Renal cortex interstitium (tissue), 11 donors: ENCODE results near the gene ITGB5. TPM values are rescaled to one million over a fixed set of nuclear protein-coding genes. Genes with fewer than 3 reads are reported as not detected.

Experiments
- DNase-seq, 11 donors: peaks; one replicate each; pipeline ENCODE4 v3.0.0-alpha.2; 2013; ENCODE audit warnings: low read depth in 9 of 11, low spot score in 4 of 11; ENCODE audit errors: extremely low read depth in 1 of 11
- polyA plus RNA-seq, 3 donors: library from polyadenylated mRNA; unstranded; fragments of 120-200 nt; gene quantifications; one replicate each; pipeline ENCODE4 v1.2.1, GENCODE V29; 2013; ENCODE audit not compliant: insufficient read length in 3 of 3

Gene ITGB5
- polyA plus RNA-seq, 3 donors = 85.9 to 104 (median 99.4) TPM

DNA sequence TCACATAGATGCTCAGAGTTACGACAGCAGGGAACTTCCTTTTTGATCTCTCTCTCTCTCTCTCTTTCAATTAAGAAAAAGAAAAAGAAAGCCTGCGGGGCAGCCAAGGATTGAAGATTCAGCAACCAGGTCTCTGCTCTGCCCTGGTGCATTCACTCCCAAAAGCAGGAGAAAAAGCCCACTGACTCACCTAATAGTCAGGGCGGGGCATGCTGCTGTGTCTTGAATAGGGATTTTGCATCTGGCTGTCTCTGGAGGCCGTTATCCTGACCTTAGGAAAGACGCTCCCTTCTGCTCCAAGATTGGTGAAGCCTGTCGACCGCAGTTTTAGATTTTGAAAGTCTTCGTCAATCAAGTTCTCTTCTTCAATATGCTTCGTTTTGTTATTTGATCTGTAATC, 20.8 kb upstream of the ITGB5 start:
- DNase-seq = no peak

DNA sequence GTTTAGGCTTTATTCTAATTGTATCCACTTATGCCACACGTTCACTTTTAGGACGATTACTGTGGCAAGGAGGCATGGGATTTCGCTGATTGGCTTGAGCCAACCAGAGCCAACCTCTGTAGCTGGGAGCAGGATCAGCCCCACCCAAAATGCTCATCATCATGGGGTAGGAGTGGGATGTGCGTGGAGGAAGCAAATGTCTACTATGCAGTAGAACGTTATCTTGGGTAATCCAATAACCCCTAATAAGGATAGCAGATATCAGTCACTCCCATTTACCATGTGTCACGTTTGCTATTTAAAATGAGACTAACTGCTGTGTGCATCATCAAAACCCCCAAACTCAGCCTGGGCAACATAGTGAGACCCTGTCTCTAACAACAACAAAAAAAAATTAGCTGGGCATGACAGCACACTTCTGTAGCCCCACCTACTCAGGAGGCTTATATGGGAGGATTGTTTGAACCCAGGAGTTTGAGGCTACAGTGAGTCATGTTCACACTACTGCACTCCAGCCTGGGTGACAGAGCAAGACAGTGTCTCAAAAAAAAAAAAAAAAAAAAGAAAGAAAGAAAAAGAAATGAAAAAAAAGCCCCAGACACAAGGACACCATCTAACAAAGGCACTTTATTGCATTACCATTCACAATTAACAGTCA, 17.8 kb upstream of the ITGB5 start:
- no peak for DNase-seq

DNA sequence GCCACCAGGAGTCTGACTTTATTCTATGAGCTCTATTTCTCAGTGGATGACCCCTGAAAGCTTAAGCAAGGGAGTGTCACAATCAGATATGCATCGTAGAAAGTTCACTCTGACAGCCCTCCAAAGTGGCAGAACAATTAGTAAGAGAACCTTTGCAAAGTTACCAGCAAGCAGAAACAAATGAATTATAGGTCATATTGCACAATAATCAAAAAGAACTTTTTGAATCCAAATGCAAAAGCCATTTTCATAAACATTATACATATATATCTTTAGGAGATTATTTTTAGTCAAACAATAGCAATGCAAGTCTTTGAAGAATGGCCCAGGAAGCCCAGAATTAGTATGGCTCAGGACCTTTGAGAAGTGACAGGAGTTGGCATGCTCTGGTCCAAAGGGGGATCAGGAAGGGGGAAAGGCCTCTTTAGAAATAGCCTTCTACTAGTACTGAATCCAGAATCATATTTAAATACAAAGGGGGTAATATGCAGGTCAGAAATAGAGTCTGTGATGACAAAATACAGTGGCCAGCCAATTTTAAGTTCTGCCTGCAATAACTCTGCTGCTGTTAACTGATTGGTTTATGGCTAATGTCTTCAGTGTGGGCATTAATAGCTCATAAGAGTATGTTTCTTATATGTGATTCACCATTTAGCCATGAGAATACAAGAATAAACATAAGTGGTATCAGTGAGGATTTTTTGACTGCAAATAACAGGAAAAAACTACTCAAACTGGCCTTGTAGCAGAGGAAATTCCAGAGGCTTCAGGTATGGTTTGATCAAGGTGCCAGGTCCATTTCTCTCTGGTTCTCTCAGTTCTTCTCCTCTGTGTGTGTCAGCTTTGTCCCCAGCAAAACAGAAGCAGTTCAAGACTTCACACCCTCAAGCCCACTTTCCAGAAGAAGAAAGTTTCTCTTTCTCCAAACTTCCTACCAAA, 17.0 kb upstream of the ITGB5 start:
- no peak for DNase-seq

DNA sequence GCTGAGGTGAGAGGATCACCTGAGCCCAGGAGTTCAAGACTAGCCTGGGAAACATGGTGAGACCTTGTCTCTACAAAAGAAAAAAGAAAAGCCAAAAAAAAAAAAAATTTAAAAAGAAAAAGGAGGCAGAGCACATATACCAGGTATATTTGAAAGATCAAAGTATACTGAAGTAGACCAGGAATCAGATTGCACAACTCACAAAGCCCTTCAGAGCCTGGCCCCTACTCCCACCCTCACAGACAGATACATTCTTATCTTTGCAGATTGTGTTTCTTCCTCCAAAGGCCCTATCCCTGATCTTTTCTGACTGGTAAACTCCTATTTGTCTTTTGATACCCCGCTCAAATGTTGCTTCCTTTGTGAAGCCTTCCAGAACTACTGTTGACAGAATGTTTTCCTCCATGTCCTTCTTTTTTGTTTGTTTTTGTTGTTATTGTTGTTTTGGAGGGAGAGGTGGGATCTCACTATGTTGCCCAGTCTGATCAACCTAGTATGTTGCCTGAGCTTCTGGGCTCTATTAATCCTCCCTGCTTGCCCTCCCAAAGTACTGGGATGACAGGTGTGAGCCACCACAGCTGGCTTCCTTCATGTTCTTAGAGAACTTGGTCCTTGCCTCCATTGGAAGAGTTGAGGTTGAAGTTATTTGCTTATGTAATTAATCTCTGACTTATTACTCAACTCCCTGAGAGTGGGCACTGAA, 9.8 kb upstream of the ITGB5 start:
- no peak for DNase-seq

DNA sequence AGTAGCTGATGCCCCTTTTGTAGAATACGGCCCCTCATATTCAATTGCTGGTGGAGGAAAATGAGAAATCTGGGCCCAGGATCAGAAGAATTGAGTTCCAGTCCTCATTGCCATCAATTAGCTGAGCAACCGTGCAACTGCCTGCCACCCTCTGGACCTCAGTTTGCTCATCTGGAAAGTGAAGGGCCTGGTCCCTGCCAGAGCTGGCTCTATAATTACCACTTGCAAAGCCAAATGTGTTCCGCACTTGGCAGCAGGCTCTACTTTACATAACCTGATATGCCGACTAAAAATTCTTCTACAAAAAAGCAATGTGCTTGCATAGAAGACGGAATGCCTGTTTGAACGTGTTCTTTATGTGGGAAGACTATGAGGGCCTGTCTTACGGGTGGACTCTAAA, 8.6 kb upstream of the ITGB5 start:
- no peak for DNase-seq

DNA sequence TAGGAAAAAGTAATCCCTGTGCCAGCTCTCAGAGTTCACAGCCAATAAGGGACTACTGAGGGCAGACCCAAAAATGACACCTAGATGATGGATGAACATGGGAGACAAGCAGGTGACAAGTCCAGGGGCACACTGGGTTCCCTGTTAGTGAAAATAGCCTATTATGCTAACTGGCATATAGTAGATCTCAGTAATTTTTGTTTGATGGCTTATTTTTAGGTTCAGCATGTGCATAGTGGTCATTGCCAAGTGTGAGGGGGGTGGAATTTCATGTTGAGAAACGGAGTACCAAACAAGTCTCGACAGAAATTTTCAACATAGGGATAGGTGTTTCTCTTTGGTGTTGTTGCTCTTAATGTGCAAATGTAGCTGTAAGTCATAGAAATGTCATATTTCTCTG, 6.4 kb upstream of the ITGB5 start:
- DNase-seq = no peak

DNA sequence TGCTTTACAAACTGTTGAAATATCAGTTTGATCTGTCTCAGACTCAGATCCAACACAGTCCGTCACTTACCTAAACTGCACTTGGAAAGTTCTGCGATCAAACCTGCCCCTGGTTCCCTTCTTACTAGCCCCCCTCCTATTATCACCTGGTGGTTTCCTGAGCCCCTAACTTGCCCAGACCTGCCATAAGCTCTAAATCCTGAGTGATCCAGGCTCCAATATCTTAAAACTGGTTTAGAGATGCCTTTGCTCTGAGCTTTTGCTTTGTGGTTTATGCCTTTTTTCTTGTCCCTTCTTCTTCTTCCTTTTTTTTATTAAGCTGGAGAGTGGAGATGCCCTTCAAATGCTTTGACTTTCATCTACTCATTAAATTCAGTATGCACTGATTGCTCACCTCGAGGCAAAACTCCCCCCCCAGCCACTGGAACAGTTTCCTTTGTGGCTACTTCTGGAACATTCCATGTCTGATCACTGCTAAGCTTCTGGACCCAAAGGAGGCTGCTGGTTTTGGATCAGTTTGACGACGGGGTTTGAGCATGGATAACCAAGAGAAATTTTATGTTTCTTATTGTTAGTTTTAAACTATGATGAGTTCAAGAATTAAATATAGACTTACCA, 3.5 kb upstream of the ITGB5 start:
- DNase-seq = no peak

DNA sequence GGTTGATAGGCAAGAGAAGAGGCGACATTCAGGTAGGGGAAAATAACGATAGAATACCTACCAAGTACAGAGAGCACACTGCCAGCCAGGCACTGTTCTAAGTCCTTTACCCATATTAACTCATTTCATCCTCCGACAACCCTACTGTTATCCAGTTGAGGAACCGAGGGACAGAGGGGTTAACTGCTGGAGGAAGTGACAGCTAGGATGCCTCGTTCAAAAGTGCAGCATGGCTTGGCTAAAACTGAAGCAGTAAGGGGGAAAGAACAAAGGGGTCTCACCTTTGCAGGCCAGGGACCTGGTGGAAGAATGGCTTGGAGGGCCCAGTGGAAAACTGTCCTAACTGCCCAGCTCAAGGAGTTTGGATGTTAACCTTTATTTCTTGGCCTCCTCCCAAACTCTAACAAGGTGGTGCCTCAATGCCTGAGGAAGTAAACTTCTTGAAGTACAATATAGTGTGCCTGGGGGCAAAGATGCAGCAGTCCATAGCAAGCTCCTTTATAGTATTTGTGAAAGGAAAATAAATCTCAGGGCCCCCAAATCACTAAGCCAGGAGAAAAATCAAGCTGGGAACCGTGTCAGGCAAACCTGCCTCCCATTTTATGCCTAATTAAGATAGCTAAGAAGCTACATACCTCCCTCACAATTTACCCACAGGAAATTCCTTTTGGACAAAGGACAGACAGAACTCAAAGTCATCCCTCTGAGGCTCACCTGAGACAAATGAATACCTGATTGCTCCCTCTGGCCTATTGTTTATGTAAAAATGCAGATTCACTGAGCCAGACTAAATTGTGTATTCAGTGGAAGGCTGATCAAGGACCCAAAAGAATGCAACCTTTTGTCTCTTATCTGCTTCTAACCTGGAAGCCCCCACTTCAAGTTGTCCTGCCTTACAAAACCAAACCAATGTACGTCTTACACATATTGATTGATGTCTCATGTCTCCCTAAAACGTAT, 1.6 kb upstream of the ITGB5 start:
- DNase-seq = no peak

DNA sequence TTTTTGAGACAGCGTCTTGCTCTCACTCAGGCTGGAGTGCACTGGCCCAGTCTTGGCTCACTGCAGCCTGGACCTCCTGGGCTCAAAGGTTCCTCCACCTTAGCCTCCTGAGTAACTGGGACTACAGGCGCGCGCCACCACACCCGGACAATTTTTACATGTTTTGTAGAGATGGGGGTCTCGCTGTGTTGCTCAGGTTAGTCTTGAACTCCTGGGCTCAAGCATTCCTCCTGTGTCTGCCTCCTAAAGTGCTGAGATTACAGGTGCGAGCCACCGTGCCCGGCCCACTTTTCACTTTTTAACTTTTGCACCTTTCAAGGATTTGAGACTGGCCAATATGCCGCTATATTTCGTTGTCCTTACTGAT, 750 bp upstream of the ITGB5 start:
- no peak for DNase-seq

DNA sequence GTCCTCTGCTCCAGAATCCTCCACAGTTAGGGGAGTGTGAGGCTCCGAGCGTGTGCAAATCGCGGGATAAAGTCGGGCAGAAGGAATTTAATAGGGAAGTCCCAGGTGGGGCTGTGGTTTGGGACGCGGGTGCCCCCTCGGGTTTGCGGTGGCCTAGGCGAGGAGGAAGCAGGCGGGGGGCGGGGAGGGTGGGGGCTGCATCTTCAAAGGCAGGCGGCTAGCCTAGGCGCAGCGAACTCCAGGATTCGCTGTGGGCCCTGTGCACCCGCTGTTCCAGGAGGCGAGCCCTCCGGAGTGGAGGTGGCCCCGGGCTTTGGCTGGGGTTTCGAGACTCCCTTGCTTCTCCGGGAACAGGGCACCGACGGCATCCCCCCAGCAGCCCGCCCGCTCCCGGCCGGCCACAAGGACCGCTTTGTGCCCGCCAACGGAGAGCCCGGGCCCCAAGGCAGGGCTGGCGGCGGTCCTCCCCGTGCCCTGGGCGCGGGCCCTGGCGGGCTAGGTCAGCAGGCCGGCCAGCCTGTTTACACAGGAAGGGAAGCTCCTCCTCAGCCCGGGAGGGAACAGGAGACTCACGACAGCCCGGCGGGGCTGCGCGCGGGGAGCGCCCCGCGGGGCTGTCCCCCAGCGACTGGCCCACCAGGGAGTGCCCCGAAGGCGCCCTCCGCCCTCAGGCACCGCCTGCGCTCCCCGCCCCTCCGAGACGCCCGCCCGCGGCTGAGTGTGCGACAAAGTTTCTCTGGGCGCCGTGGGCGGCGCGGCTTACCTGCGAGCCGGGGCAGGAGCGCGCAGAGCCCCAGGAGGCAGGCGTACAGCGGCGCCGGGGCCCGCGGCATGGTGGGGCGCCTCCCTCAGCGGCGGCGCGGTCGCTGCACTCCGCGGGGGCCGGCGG, 753 bp downstream of the ITGB5 start:
- peak in 4 of 11 donors; percentile 27 to 42 (median 33) for DNase-seq

DNA sequence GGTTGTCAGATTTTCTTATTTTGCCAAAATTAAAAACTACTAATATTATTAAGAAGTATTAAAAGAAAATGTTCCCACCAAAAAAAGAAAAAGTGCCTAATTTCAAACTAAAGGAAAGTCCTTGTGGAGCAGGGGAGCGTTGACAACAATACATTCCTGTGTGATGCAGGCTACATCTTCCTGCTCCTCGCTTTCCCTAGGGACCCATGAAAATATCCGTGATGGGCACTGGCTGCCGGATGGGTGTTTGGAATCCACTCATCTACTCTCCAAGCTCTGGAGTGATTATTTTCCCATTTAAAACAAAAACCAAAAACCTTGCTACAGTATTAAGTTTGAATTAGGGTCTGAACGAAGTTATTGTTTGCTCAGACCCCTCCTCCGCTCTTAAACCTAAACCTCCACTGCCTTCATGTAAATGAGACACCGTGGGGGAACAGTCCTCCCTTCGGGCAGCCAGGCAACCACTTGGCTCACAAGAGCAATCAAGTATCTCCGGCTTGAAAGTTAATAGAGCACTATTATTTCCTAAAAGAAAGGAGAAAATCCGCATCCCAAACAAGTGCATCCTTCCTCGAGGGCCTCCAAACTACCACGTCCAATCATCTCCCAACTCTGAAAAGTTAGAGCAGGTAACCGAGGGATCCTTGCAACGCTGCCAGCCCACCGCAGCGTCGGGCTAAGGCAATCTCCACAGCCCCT, 1.5 kb downstream of the ITGB5 start:
- peak in 2 of 11 donors; percentile 11 to 24 for DNase-seq

DNA sequence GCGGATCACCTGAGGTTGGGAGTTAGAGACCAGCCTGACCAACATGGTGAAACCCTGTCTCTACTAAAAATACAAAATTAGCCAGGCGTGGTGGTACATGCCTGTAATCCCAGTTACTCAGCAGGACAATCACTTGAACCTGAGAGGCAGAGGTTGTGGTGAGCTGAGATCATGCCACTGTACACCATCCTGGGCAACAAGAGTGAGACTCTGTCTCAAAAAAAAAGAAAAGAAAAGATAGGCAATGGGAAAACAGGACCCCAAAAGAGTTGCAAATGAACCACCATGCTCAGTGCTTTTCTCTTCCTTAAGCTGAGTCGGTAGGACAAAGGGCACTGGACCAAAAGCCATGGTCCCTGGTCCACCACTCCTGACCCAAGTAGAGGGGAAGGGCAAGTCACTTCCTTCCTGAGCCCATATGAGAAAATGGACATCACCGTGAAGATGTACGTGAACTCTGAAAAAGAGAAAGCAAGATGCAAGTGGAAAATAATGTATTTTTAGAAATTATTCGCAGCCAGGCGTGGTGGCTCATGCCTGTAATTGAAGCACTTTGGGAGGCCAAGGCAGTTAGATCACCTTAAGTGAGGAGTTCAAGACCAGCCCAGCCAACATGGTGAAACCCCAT, 2.6 kb downstream of the ITGB5 start:
- no peak for DNase-seq

DNA sequence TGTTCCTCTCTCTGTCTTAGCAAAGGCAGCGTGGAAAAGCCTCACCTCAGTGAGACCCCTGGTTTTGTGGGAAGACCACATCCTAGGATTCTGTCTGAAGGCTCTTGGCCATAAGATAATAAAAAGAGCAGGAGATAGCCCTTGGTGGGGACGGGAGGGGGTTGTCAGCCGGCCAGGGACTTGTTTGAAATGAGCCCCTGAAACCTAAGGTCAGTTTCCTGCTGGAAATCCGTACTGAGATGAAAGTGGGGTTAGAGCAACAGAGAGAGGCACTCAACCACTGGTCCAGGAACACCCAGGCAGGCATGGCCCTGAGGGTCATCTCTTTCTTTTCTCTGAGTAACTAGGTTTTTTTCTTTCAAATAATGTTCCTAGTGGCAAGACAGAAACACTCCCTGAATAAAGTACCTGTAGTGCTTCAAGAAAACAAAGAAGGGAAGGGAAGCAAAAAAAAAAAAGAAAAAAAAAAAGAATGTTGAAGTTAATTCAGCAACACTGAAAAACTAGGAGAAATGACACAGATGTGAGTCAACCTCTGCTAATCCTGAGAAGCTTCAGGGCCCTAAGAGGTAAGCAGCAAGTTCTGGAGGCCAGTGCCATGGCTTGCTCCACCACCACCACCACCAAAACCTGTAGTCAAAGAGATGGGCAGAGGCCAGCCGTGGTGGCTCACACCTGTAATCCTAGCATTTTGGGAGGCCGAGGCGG, 3.2 kb downstream of the ITGB5 start:
- no peak for DNase-seq

DNA sequence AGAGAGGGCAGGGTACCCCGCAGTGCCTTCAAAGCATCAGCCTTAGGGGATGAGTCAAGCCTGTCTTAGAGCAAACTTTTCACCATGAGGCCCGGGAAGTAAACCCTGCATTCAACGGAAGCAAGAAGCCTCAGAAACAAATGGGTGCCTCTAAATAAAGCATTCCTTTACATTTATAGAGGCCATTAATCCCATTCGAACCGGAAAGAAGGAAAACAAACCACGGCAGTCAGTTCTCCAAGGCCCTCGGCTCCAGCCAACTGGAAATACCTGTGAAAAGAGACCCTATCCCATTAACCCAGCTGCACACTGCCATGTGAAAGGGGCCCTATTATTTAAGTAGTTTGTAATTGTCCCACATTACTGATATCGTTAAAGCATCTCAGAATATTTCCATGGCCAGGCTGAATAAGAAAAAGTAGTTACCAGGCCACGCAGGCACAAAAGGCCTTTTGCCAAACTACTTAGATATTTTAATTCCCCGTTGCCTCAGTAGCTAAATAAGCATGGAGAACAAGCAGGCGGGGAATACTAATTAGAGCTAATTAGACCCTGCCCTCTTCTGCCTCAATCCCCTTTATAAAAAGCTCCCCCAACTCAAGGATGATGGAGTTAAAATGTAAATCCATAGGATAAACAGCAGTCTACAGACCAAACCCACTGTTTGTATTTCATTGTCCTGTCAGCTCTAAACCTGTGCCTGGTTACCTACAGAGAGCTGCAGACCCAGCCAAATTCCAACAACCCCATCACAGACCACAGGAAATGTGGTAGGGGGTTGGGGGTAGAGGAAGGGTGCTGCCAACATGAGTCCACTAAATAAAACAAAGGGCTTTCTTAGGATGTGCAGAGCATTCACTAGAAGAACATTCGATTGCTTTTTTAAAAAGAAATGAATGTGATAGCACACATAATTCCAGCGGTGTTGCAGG, 4.1 kb downstream of the ITGB5 start:
- peak in 2 of 11 donors; percentile 20 to 26 for DNase-seq
